Measurements from ENCODE around the gene PTPRJ.

The PTPRJ gene

GRCh38 chr11:48210052-48210451, 229.7 kb downstream of the PTPRJ start:
- Histone ChIP-seq H3K27ac (ENCODE audit: insufficient read depth, low read depth, low read length, poor library complexity, severe bottlenecking) (no peak overlapping the region), H3K4me1 (ENCODE audit: control insufficient read depth, insufficient read depth, low read length) (no peaks in the 10 kb centered on the region), H3K4me3 (ENCODE audit: insufficient read depth, low read depth, low read length) (no peak overlapping the region), H3K27me3 (ENCODE audit: control insufficient read depth, insufficient read depth, low read length, poor library complexity, severe bottlenecking) (no peaks in the 10 kb centered on the region), H3K36me3 (ENCODE audit: control insufficient read depth, insufficient read depth, low read length) (no peaks in the 10 kb centered on the region), H3K9me3 (ENCODE audit: control insufficient read depth, low read length) (peaks cover 5% of the 10 kb centered on the region)
- 41 to 43% methylated on average over 7 of the region's 7 CpGs for WGBS, 2 experiments

- no peaks in the 10 kb centered on the region for H3K9me3 ChIP-seq (ENCODE audit: control insufficient read depth, low read length)
- H3K4me3 ChIP-seq (ENCODE audit: insufficient read depth, low read depth, low read length), result no peak within 1 kb of the TSS
- H3K27ac ChIP-seq (ENCODE audit: insufficient read depth, low read depth, low read length, poor library complexity, severe bottlenecking), result no peak within 1 kb of the TSS
- no peaks in the 10 kb centered on the region for H3K4me1 ChIP-seq (ENCODE audit: control insufficient read depth, insufficient read depth, low read length)
- 57 to 63% methylated on average over 2 of the region's 2 CpGs for WGBS, 2 experiments
- no peaks in the 10 kb centered on the region for H3K27me3 ChIP-seq (ENCODE audit: control insufficient read depth, insufficient read depth, low read length, poor library complexity, severe bottlenecking)
- H3K36me3 ChIP-seq (ENCODE audit: control insufficient read depth, insufficient read depth, low read length), result no peaks in the 10 kb centered on the region
Observed at GRCh38 chr11:48216510-48216909, 236.2 kb downstream of the PTPRJ start, which contains the start of gene OR4B1. TSS of gene OR4B1 (plus strand) at chr11:48216810. CDS start at chr11:48216810, 0 bp downstream.

All from ectodermal cell (in vitro differentiated cells).